GM19438 (cell line): ENCODE data around the gene MCHR1.

ENCODE experiments used
- ATAC-seq: cut with Tn5 transposase; IDR thresholded peaks from one replicate; pipeline ENCODE4 v1.9.1; 2021; ENCODE audit warnings: low read depth; ENCODE audit not compliant: unreplicated experiment

MCHR1 gene

GRCh38 chr22:40721266-40721665 lies 42.0 kb downstream of the MCHR1 start:
- no peak for ATAC-seq

GRCh38 chr22:40723396-40723933 lies 44.2 kb downstream of the MCHR1 start:
- ATAC-seq = no peak

GRCh38 chr22:40726514-40726913 lies 47.2 kb downstream of the MCHR1 start:
- no peak for ATAC-seq

GRCh38 chr22:40727070-40727963 lies 48.0 kb downstream of the MCHR1 start:
- no peak for ATAC-seq

- no peak for ATAC-seq
Observed at GRCh38 chr22:40727964-40728615, 48.8 kb downstream of the MCHR1 start.

- ATAC-seq = no peak
Observed at GRCh38 chr22:40728731-40729189, 49.5 kb downstream of the MCHR1 start.

GRCh38 chr22:40729284-40729683 lies 50.0 kb downstream of the MCHR1 start:
- no peak for ATAC-seq
